ENCODE measurements around the gene ADAM12.
"Not testable (repeated sequence)": the region's sequence is repeated elsewhere in the genome, so short reads cannot be mapped to it uniquely, and the experiment has no call there.

ADAM12 gene

GRCh38 chr10:126259760-126260479 is 128.4 kb downstream of the ADAM12 start:
- DNase-seq = no peak

DNA sequence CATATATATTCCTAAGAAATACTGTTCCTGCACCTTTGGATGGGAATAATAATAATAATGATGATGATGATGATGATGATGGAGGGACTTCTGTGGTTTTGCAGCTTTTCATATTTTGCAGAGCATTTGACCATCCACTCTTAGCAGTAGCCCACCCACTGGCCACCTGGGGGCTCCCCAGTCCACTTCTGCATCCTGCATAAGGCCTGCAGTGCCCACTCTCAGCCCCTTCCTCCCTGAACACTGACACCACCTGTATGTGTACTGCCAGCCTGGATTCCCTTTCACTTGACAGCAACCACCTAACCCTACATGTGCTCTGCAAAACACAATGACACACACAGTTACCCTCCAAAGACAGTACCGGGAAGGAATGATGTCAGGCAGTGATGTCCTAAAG is 131.4 kb downstream of the ADAM12 start:
- DNase-seq = no peak

GRCh38 chr10:126255313-126255712 is 133.0 kb downstream of the ADAM12 start:
- DNase-seq = no peak

DNA sequence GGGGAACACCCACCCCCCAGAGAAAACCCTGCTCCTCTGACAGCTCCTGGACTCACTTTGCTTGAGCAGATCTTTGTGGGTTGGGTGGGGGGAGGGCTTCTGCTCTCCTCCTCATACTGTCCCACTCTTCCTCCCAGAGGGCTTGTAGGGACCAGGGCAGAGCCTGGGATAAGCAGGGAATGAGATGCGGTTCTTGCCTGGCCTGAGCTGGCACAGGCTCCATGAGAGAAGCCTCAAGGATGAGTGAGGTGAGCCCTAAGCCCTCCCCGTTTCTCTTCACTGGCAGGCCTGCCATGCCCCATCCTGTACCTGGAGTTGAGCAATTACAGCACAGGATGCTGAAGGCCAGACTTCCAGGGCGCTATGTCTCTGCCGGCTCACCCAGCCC is 134.7 kb downstream of the ADAM12 start:
- no peak for DNase-seq

DNA sequence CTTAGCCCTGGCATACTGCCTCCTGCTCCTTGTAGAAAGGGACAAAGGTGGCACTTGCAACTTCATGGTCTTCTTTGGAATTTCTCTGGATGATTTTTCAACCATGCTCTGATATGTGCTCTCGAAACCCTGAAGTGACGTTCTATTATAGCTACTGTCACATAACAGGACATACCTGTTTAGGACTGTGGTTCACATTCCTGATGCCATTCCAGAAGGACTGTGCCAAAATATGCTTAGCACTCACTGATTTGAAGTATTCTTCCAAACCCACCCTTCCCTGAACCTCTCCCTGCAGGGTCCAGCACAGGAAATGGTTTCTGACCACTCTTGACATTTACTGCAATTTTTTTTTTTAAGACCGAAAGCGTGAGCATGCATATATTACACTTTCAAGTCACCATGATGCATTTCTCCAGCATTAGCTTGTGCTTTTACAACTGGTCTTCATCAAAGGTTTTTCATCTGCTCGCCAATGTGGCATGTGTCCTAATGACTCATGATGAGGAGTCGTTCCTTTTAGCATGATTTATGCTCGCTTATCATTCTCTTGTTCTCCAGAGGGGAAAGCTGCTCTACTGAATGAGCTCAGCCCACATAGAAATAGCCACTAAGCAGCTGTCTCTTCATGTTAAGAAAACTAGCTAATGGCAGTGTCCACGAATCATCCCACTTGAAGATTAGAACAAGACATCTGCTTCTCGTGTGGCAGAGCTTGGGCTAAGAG is 135.2 kb downstream of the ADAM12 start:
- DNase-seq = no peak

DNA sequence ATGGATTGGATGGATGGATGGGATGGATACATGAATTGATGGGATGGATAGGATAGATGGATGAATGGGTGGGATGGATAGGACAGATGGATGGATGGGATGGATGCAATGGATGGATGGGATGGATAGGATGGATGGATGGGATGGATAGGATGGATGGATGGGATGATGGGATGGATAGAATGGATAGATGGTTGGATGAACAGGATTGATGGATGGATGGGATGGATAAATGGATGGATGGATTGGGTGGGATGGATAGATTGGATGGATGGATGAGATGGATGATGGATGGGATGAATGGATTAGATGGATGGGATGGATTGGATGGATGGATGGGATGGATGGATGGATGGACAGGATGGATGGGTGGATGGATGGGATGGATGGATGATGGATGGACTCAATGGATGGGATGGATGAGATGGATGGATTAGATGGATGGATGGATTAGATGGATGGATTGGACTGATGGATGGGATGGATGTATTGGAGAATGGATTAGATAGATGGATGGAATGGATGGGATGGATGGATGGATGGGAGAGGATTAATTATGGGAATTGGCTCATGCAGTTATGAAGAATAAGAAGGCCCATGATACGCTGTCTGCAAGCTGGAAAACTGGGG is 136.4 kb downstream of the ADAM12 start:
- no peak for DNase-seq

DNA sequence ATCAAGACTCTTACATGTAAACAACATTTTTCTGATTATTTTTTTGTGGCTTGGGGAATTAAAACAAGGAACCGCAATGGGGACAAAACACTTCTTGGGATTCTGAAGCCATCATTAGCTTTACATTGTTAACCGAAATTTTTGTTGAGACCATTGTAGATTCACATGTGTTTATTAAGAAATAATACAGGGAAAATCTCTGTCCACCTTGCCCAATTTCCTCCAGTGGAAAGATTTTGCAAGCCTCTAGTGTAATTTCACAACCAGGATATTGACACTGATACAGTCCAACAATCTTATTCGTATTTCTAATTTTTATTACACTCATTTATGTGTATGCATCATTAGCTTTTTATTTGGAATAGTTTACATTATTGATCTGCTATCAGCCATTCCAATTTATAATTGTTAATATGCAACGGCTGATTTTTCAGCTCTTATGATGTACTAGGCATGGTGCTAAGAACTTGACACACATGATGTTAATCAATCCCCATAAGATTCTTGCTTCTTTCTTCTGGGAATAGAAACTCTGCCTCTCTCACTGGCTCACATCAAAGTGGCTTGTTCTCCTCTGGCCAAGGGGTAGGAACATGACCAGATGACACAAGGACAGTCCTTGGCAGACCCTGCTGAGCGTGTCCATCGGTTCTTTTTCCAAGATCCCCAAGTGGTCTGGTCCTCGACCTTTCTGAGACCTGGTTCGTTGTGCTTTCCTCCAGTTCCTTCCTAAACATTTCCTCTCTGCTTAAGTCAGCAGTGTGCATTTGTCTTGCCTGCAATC is 137.6 kb downstream of the ADAM12 start:
- DNase-seq = no peak

GRCh38 chr10:126250045-126250444 is 138.2 kb downstream of the ADAM12 start:
- no peak for DNase-seq

DNA sequence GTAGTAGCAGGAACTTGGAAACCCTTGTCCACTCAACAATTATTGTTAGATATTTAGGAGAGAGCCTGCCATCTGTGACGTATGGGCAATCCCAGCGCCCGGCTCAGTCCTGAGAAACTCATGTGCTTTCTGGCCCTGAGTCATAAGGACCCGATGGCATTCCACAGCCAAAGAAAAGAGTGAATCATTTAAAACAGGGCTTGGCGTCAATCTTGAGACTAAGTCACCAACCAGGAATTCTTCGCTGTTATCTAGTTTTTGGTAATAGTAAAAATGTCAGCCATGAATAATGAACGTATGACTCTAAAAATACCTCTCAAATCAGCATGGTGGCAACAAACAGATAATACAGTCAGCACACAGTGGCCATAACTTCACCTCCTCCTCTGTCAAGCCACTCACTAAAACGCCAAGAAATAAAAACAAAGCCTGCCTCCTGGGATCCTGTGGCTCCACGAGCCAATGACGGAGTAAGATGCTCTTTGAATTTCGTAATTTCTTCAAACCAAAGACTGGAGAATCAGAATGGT is 140.8 kb downstream of the ADAM12 start:
- DNase-seq = no peak

GRCh38 chr10:126246396-126246795 is 141.9 kb downstream of the ADAM12 start:
- DNase-seq = not testable (repeated sequence)

- no peak for DNase-seq
These were observed 142.8 kb downstream of the ADAM12 start for GRCh38 chr10:126245501-126245900.

GRCh38 chr10:126243971-126244370 is 144.3 kb downstream of the ADAM12 start:
- no peak for DNase-seq

DNA sequence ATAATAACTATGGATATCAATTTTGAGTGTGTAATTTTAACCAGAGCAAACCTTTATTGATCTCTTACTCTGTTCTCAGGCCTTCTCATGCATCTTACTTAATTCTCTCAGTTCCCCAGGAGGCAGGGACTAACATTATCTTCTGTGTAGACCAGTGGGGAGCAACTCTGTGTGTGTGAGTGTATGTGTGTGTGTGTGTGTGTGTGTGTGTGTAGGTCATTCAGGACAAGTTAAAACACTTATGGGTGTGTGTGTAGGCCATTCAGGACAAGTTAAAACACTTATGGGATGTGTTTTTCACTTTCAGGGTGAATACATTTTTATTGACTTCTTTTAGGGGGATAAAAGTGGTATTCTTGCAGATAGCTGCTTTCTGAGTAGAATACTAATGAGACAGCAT is 145.0 kb downstream of the ADAM12 start:
- DNase-seq = no peak

DNA sequence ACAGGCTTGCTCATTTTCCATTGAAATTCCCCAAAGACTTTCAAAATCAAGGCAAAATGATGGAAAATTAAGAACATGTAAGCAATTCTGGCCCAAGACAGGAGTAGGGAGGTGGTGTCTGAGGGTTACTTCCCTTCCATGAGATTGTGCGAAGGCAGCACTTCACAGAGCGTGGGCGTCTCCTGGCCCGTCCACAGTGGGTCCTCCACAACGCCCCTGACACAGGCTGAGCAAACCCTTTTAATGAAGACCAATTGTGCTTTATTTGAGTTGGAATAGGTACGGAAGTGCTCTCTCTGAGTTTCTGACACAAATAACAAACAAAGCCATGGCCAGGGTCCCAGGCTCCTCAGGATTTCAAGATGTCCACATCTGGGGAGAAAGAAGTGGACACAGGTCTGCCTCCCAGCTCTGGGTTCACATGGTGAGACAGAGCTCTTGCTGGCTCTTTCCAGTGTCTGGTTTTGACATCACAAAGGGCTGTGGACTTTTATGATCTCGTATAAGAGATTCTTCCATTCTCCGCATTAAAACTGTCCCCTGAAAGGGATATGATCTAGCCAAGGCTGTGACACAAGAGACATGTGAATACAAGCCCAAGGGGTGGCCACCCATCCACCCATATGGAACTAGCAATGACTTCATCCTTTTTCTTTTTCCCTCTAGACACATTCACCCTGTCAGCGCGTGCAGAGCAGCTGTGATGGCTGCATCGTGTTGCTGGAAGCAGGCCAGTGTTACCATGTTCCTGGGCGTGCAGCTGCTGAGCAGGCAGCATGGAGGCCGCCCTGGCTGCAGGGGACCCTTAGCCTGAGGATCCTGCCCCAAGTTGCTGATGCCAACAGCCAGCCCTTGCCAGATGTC is 145.6 kb downstream of the ADAM12 start:
- no peak for DNase-seq

DNA sequence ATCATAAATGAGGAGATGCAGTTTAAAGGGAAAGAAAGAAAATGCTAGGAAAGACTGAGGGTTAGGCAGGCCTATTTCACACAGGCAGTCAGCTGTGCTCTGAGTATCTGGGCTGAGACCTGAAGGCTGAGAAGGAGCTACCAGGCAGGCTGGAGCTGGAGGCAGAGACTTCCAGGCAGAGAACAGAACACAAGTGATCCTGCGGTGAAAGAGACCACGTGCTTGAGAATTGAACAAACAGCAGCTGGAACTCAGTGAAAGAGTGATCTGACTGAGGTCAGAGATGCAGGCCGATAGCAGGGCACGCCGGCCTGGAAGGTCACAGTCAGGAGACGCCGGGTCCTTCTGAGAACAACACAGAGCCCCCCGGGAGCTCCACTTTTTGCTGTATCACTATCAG is 147.8 kb downstream of the ADAM12 start:
- DNase-seq = no peak

DNA sequence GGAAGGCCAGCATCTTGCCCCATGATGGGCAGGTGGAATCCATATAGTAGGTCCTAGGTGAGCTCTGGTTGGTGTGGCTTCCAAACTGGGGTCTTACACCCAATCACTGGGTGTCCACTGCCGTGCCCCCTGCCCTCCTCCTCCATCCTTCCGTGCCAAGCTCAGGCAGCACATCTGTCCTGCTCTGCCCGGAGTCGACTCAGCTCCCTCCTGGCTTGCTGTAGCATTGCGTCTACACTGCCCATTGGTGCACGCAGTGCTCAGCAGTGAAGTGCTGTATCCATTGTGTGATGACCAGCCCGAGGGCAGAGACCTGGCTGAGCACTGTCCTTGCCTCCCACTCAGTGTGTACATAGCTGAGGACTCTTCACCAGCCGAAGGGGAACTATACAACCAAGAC is 148.4 kb downstream of the ADAM12 start:
- no peak for DNase-seq

DNA sequence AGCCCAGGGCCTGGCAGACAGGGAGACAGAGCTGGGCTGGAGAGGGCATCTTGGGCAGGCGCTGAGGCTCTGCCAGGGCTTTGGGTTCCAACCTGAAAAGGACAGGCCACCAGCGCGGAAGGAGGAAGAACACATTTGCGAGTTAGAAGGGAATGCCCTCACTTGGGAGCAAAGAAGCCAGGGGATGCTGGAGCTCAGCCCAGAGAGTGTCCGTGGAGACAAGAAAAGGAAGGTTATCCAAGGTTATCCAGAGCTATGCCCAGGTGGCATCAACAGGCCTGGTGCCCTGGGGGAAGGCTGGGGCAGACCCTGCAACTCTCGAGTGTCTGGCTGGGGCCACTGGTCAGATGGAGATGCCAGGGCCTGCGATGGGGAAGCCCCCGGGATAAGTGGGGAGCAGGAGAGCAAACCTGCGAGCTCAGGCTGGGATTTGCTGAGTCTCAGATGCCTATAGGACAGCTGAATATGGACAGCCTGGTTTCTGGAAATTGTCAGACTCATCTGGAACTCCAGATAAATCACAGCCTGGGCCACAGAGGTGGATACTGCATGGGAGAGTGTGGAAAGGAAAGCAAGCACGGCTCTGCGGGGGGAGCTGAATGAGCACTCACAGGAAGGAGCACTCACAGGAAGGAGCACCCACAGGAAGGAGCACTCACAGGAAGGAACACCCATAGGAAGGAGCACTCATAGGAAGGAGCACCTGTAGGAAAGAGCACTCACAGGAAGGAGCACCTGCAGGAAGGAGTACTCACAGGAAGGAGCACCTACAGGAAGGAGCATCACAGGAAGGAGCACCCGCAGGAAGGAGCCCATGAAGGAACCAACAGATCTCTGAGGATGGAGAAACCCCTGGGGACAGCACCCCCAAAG is 152.1 kb downstream of the ADAM12 start:
- no peak for DNase-seq

DNA sequence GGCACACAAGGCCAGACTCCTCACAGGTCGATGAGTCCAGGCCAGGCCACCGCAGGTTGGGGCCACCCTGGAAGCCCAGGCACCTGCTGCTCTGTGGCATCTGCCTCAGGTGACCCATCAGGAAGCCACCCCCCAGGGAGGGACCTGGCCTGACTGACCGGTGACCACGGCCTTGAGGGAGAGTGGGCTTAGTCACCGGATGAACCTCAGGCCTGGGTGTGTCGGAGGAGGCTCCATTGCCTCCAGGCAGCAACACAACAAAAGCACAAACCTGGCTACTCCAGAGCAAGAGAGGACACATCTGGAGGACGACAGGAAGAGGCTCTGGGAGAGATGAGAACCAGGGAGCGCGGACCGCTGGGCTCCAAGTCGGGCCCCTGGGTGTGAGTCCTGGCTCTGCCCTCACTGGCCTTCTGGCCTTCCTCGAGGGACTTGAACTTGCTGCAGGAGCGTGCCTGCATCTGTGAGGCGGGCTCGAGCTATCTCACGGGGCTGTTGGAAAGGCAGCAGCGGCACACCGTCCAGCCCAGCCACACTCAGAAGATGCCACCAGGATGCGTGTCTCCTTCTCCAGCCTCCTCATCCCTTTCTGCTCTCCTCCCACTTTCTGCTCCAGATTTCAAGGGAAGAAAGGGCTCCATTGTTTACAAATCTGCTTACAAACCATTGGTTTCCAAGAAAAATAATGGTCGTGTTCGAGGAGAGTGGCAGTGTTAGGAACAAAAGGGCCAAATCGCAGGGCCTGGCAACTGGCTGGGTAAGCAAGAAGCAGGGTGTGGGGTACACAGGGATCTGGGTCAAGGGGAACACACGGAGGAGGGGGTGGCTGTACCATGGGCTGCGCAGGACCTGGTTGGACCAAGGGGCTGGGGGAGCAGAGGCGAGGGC is 152.9 kb downstream of the ADAM12 start:
- DNase-seq = no peak

DNA sequence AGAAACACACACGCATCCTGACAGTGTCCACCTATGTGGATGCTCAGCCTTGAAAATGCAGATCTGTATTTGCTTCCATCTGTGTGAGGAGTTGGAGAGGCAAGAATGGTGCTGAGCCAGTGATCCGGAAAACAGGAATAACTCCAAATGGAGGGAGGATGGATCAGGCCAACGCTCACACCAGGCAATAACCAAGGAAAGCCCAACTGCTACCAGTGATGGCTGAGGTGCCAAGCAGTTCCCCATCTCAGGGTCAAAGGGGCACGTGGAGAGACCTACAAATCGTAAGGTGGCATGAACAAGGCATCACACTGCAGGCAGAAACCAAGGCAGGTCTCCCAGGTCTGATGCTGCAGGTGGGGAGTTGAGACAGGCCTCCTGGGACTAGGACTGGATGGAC is 153.6 kb downstream of the ADAM12 start:
- DNase-seq = no peak

Data from NCI-H2081 treated with DMSO at 0.1 percent for 48 hours (cell line).